GM21367 (cell line): ENCODE data around the gene PYGB.

ENCODE experiments used
- ATAC-seq: cut with Tn5 transposase; IDR thresholded peaks from one replicate; pipeline ENCODE4 v1.9.1; 2021; ENCODE audit not compliant: unreplicated experiment

The PYGB gene

GRCh38 chr20:25269057-25269832 lies 21.4 kb downstream of the PYGB start:
- no peak for ATAC-seq

- ATAC-seq, result no peak
These were observed 21.9 kb downstream of the PYGB start for GRCh38 chr20:25269833-25270170.

- no peak for ATAC-seq
These were observed 23.0 kb downstream of the PYGB start for GRCh38 chr20:25270829-25271251.

- ATAC-seq, result no peak
These were observed 23.8 kb downstream of the PYGB start for GRCh38 chr20:25271486-25272222.

- no peak for ATAC-seq
These were observed 24.5 kb downstream of the PYGB start for GRCh38 chr20:25272223-25273000.

GRCh38 chr20:25273046-25273445 lies 25.2 kb downstream of the PYGB start:
- ATAC-seq, result no peak

- no peak for ATAC-seq
These were observed 25.9 kb downstream of the PYGB start for GRCh38 chr20:25273541-25274358.

GRCh38 chr20:25274481-25274880 lies 26.6 kb downstream of the PYGB start:
- no peak for ATAC-seq

- ATAC-seq, result no peak
These were observed 27.3 kb downstream of the PYGB start for GRCh38 chr20:25274891-25275812.

GRCh38 chr20:25275813-25276532 lies 28.1 kb downstream of the PYGB start:
- no peak for ATAC-seq

- ATAC-seq, result no peak
These were observed 28.7 kb downstream of the PYGB start for GRCh38 chr20:25276533-25277050.

GRCh38 chr20:25277051-25277801 lies 29.3 kb downstream of the PYGB start:
- ATAC-seq, result no peak

GRCh38 chr20:25277941-25278521 lies 30.1 kb downstream of the PYGB start:
- no peak for ATAC-seq

GRCh38 chr20:25278636-25279361 lies 30.9 kb downstream of the PYGB start:
- ATAC-seq, result no peak

GRCh38 chr20:25279403-25279802 lies 31.5 kb downstream of the PYGB start:
- no peak for ATAC-seq

- no peak for ATAC-seq
These were observed 32.2 kb downstream of the PYGB start for GRCh38 chr20:25280051-25280573.
